Measurements from ENCODE around the gene LGALS7. TPM values are rescaled to one million over a fixed set of nuclear protein-coding genes. Genes with fewer than 3 reads are reported as not detected.

Gene LGALS7
- total and polyA plus RNA-seq, 10 of the 15 experiments (the other 5 are each of a cell fraction or from before 2014, with no cell fraction given) = 0.19 TPM; not detected in 9

GRCh38 chr19:38725469-38726283 is 47.6 kb downstream of the LGALS7 start (continued):
- TF ChIP-seq PRDM15 (CRISPR knock-in tag; IDR thresholded peaks at IDR 0.05) (no peak), CBX3 (IDR thresholded peaks at IDR 0.05; ENCODE audit: borderline replicate concordance, low read depth) (no peak), CBFB (IDR thresholded peaks at IDR 0.05; ENCODE audit: low read depth) (no peak), SREBF2 (IDR thresholded peaks at IDR 0.05; ENCODE audit: low read length) (no peak), HDAC6 (IDR thresholded peaks at IDR 0.05; ENCODE audit: unreplicated experiment) (no peak), ZNF384 (IDR thresholded peaks at IDR 0.05; ENCODE audit: borderline replicate concordance, low read depth, low read length) (no peak), ETV6 (conservative IDR thresholded peaks at IDR 0.05 in 1 of 2, IDR thresholded peaks at IDR 0.05 in 1 of 2; ENCODE audit: borderline replicate concordance in 1 of 2, low read depth in 1 of 2) (no peak), RAD51 (IDR thresholded peaks at IDR 0.05) (no peak), RAD21 (IDR thresholded peaks at IDR 0.05; ENCODE audit: insufficient read depth, low read depth, low read length) (no peak), ATF2 (IDR thresholded peaks at IDR 0.05; ENCODE audit: low read length) (no peak)
- TF ChIP-seq, protein P1, sequence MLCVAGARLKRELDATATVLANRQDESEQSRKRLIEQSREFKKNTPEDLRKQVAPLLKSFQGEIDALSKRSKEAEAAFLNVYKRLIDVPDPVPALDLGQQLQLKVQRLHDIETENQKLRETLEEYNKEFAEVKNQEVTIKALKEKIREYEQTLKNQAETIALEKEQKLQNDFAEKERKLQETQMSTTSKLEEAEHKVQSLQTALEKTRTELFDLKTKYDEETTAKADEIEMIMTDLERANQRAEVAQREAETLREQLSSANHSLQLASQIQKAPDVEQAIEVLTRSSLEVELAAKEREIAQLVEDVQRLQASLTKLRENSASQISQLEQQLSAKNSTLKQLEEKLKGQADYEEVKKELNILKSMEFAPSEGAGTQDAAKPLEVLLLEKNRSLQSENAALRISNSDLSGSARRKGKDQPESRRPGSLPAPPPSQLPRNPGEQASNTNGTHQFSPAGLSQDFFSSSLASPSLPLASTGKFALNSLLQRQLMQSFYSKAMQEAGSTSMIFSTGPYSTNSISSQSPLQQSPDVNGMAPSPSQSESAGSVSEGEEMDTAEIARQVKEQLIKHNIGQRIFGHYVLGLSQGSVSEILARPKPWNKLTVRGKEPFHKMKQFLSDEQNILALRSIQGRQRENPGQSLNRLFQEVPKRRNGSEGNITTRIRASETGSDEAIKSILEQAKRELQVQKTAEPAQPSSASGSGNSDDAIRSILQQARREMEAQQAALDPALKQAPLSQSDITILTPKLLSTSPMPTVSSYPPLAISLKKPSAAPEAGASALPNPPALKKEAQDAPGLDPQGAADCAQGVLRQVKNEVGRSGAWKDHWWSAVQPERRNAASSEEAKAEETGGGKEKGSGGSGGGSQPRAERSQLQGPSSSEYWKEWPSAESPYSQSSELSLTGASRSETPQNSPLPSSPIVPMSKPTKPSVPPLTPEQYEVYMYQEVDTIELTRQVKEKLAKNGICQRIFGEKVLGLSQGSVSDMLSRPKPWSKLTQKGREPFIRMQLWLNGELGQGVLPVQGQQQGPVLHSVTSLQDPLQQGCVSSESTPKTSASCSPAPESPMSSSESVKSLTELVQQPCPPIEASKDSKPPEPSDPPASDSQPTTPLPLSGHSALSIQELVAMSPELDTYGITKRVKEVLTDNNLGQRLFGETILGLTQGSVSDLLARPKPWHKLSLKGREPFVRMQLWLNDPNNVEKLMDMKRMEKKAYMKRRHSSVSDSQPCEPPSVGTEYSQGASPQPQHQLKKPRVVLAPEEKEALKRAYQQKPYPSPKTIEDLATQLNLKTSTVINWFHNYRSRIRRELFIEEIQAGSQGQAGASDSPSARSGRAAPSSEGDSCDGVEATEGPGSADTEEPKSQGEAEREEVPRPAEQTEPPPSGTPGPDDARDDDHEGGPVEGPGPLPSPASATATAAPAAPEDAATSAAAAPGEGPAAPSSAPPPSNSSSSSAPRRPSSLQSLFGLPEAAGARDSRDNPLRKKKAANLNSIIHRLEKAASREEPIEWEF (IDR thresholded peaks at IDR 0.05; ENCODE audit: insufficient replicate concordance, low read depth, low read length) = no peak
